CD4-positive, alpha-beta T cell treated with Interferon alpha-2 for 1 hour (primary cell): ENCODE results near the gene FAM228B.
A peak's percentile ranks its signal among the peaks of the same experiment; 100 is the strongest.

Source experiments
- DNase-seq, 2 donors: peaks; one replicate each; pipeline ENCODE4 v3.0.0-alpha.2; 2020 to 2022

Gene FAM228B

GRCh38 chr2:24206242-24206641 is 83.0 kb downstream of the FAM228B start:
- DNase-seq, result no peak

DNA sequence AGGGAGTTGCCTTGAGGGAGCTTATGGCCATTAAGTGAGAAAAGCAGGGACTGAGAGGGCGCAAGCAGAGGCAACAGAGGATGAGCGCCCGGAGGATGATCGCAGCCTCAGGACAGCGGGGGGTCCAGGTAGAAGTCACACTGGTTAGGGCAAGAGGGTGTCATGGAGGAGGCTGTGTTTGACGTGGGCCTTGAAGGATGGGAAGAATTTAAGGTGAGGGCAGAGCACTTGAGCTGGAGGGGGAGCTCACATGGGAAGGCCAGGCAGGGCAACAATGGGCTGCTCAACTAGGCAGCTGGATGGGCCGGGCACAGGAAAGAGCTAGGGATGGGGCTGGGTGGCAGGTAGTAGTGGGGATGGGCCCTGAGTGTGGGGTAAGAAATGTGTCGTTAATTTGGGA is 83.4 kb downstream of the FAM228B start:
- DNase-seq, result no peak

DNA sequence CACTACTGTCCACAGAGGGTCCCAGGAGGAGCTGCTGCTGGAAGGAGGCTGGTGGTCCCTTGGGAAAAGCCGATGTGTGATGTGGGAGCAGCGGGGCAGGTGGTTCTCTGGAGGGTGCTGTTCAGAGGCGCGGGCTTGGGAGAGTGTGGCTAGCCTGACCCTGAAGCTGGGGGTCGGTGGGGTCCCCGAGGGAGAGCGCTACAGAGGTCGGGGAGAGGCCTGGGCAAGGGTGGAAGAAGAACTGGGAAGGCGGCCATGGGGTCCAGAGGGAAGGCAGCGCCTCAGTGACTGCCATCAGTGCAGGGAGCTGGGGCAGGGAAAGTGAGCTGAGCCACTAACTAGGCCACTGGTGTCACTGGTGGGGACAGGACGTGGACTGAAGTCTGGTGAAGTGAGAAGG is 84.1 kb downstream of the FAM228B start:
- DNase-seq, result no peak

- no peak for DNase-seq
These were observed 85.2 kb downstream of the FAM228B start for GRCh38 chr2:24208490-24208889.

- DNase-seq, result no peak
These were observed 86.3 kb downstream of the FAM228B start for GRCh38 chr2:24209389-24210105.

- no peak for DNase-seq
These were observed 86.8 kb downstream of the FAM228B start for GRCh38 chr2:24210106-24210455.

- DNase-seq, result no peak
These were observed 87.5 kb downstream of the FAM228B start for GRCh38 chr2:24210723-24211122.

DNA sequence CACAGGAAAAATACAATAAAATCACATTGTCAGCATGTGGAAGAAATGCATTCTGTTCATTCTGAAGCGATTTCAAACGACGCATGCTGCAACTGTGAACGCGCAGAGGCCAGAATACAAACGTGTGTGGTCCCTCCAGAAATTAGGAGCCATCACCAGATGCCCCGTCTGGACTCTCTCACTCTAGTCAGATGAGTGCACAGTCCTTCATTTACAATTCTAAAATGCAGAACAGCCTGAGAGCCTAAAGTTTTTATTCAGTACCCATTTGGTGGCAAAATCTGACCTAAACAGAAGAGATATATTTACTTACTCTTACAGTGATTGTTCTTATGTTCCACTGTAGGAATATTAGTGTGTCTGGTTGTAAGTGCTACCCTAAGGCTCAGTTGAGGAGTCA is 88.1 kb downstream of the FAM228B start:
- no peak for DNase-seq

DNA sequence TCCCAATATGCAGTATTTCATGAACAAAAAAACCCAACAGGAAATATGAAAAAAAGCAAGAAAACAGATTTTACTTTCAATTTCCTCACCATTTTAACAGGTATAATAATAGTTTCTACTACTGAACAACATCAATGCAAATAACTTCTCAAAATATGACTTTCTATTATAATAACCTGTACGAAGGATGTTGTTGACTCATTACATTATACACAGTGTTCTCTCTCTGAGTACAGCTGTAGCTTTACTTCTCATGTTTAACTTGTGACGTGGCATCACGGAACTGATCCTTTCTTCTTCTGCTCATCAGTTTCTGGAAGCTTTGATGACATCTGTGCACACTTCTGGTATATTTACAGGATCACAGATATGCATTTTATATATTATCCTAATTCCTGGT is 91.6 kb downstream of the FAM228B start:
- peak in 1 of 2 donors; percentile 19 for DNase-seq
